Astrocyte (in vitro differentiated cells and primary cell): ENCODE data around the gene HOGA1. TPM values are rescaled to one million over a fixed set of nuclear protein-coding genes. Genes with fewer than 3 reads are reported as not detected.
"Not testable (repeated sequence)": the region's sequence is repeated elsewhere in the genome, so short reads cannot be mapped to it uniquely, and the experiment has no call there.

Source experiments
- DNase-seq: peaks from one replicate; pipeline ENCODE4 v3.0.0-alpha.2; 2010; ENCODE audit warnings: low read depth
- FAIRE-seq: peaks from 2 replicates; lab custom pipeline; 2011; peaks lifted over from hg19 to GRCh38; lab: Jason Lieb, UNC
- H2AFZ ChIP-seq: 2 replicates; pipeline ENCODE4 v1.6.0; 2012; ENCODE audit warnings: low read depth, low read length, inconsistent platforms
- H3K27ac ChIP-seq: 2 replicates; pipeline ENCODE4 v1.5.1; 2011; ENCODE audit warnings: low read depth, low read length, inconsistent platforms
- H3K27me3 ChIP-seq: 2 replicates; pipeline ENCODE4 v1.6.0; 2011; ENCODE audit warnings: low read length, inconsistent platforms; ENCODE audit not compliant: insufficient read depth
- H3K36me3 ChIP-seq: 2 replicates; pipeline ENCODE4 v1.5.1; 2011; ENCODE audit warnings: low read length, inconsistent platforms; ENCODE audit not compliant: insufficient read depth
- H3K4me1 ChIP-seq: 2 replicates; pipeline ENCODE4 v1.5.1; 2011; ENCODE audit warnings: low read length, inconsistent platforms; ENCODE audit not compliant: insufficient read depth
- H3K4me2 ChIP-seq: 2 replicates; pipeline ENCODE4 v1.6.0; 2012; ENCODE audit warnings: low read length, inconsistent platforms
- H3K4me3 ChIP-seq: 2 replicates; pipeline ENCODE4 v1.5.1; 2011; ENCODE audit warnings: low read depth, mild to moderate bottlenecking, low read length, inconsistent platforms; ENCODE audit not compliant: insufficient read depth
- H3K79me2 ChIP-seq: 2 replicates; pipeline ENCODE4 v1.6.0; 2012; ENCODE audit warnings: mild to moderate bottlenecking, low read length, inconsistent platforms; ENCODE audit not compliant: insufficient read depth
- H3K9ac ChIP-seq: 2 replicates; pipeline ENCODE4 v1.6.0; 2012; ENCODE audit warnings: mild to moderate bottlenecking, low read length, inconsistent platforms
- H3K9me3 ChIP-seq: 2 replicates; pipeline ENCODE4 v1.5.1; 2012; ENCODE audit warnings: low read depth, mild to moderate bottlenecking, low read length, inconsistent platforms; ENCODE audit not compliant: insufficient read depth
- H4K20me1 ChIP-seq: 2 replicates; pipeline ENCODE4 v1.6.0; 2012; ENCODE audit warnings: low read length, inconsistent platforms; ENCODE audit not compliant: insufficient read depth
- H3K27ac Mint-ChIP-seq: one replicate; pipeline ENCODE4 v1.8.0; 2021; ENCODE audit warnings: mild to moderate bottlenecking, mixed read lengths; ENCODE audit not compliant: unreplicated experiment
- H3K27me3 Mint-ChIP-seq: one replicate; pipeline ENCODE4 v1.8.0; 2021; ENCODE audit warnings: low read depth, mixed read lengths; ENCODE audit not compliant: unreplicated experiment
- H3K36me3 Mint-ChIP-seq: one replicate; pipeline ENCODE4 v1.8.0; 2021; ENCODE audit warnings: low read depth, mixed read lengths; ENCODE audit not compliant: unreplicated experiment
- H3K4me1 Mint-ChIP-seq: one replicate; pipeline ENCODE4 v1.8.0; 2021; ENCODE audit warnings: low read depth, mixed read lengths; ENCODE audit not compliant: unreplicated experiment
- H3K4me3 Mint-ChIP-seq: one replicate; pipeline ENCODE4 v1.8.0; 2021; ENCODE audit warnings: mild to moderate bottlenecking, moderate library complexity, mixed read lengths; ENCODE audit not compliant: unreplicated experiment
- H3K9me3 Mint-ChIP-seq: one replicate; pipeline ENCODE4 v1.8.0; 2021; ENCODE audit warnings: mild to moderate bottlenecking, mixed read lengths; ENCODE audit not compliant: unreplicated experiment
- total RNA-seq: library from RNA; stranded (reverse); gene quantifications from 2 replicates; pipeline ENCODE4 v1.2.1, GENCODE V29; 2021

The HOGA1 gene
- total RNA-seq, 1 donor from 2014 or later: 0.23 TPM

GRCh38 chr10:97555541-97555940 lies 28.6 kb upstream of the HOGA1 start:
- not testable (repeated sequence) for H4K20me1 ChIP-seq, H3K4me1 ChIP-seq, H3K4me3 Mint-ChIP-seq, DNase-seq, H2AFZ ChIP-seq, H3K27me3 Mint-ChIP-seq, H3K36me3 ChIP-seq, H3K4me3 ChIP-seq, FAIRE-seq, H3K4me2 ChIP-seq, H3K27ac ChIP-seq, H3K36me3 Mint-ChIP-seq, H3K9ac ChIP-seq, H3K27me3 ChIP-seq, H3K27ac Mint-ChIP-seq, H3K9me3 ChIP-seq, H3K9me3 Mint-ChIP-seq
- peaks cover 20% of the 10 kb centered on the region for H3K4me1 Mint-ChIP-seq
- peaks cover 17% of the 10 kb centered on the region for H3K79me2 ChIP-seq

GRCh38 chr10:97560731-97561381 lies 23.3 kb upstream of the HOGA1 start:
- Mint-ChIP-seq H3K4me3 (peak overlapping the region; percentile 68), H3K4me1 (peaks cover 26% of the 10 kb centered on the region), H3K27ac (peak overlapping the region; percentile 66)
- H3K27ac ChIP-seq, H3K79me2 ChIP-seq, H3K4me2 ChIP-seq, DNase-seq, H3K4me3 ChIP-seq, H3K9me3 ChIP-seq, H3K9ac ChIP-seq, H3K27me3 Mint-ChIP-seq, H3K4me1 ChIP-seq, H3K36me3 Mint-ChIP-seq, H3K36me3 ChIP-seq, H3K9me3 Mint-ChIP-seq, FAIRE-seq, H2AFZ ChIP-seq, H3K27me3 ChIP-seq: not testable (repeated sequence)
- peaks cover 13% of the 10 kb centered on the region for H4K20me1 ChIP-seq

- not testable (repeated sequence) for H3K4me3 Mint-ChIP-seq, H3K36me3 ChIP-seq, H2AFZ ChIP-seq, H3K36me3 Mint-ChIP-seq, H3K9me3 Mint-ChIP-seq, H3K4me3 ChIP-seq, DNase-seq, H3K4me1 ChIP-seq, FAIRE-seq, H3K79me2 ChIP-seq, H3K9me3 ChIP-seq, H3K9ac ChIP-seq, H3K27me3 ChIP-seq, H3K4me2 ChIP-seq, H3K27ac ChIP-seq, H3K27me3 Mint-ChIP-seq
- Mint-ChIP-seq H3K27ac (peak overlapping the region; percentile 66), H3K4me1 (peaks cover 26% of the 10 kb centered on the region)
- H4K20me1 ChIP-seq: peaks cover 17% of the 10 kb centered on the region
Observed at GRCh38 chr10:97561386-97562077, 22.7 kb upstream of the HOGA1 start.

- DNase-seq, H3K36me3 ChIP-seq, H3K79me2 ChIP-seq, H3K9me3 ChIP-seq, H3K9me3 Mint-ChIP-seq, H3K4me2 ChIP-seq, H3K4me1 ChIP-seq, H2AFZ ChIP-seq, H3K36me3 Mint-ChIP-seq, H3K27ac ChIP-seq, FAIRE-seq, H3K27me3 Mint-ChIP-seq, H3K4me3 Mint-ChIP-seq, H3K4me3 ChIP-seq, H3K27me3 ChIP-seq, H3K9ac ChIP-seq: not testable (repeated sequence)
- H4K20me1 ChIP-seq: peaks cover 20% of the 10 kb centered on the region
- H3K27ac Mint-ChIP-seq: peak overlapping the region; percentile 20
- H3K4me1 Mint-ChIP-seq: peaks cover 29% of the 10 kb centered on the region
Observed at GRCh38 chr10:97562329-97562728, 21.9 kb upstream of the HOGA1 start.
